IPS DF 19.7 (cell line): ENCODE results near the gene TGM2.

Experiments
- DNase-seq: peaks from one replicate; pipeline ENCODE4 v3.0.0-alpha.2; 2013; ENCODE audit warnings: low read depth, low spot score

The TGM2 gene

GRCh38 chr20:38132156-38132909 is 32.7 kb downstream of the TGM2 start:
- no peak for DNase-seq

GRCh38 chr20:38131588-38132121 is 33.4 kb downstream of the TGM2 start:
- no peak for DNase-seq

- no peak for DNase-seq
Observed at GRCh38 chr20:38130687-38131587, 34.1 kb downstream of the TGM2 start.

GRCh38 chr20:38129893-38130609 is 35.0 kb downstream of the TGM2 start:
- no peak for DNase-seq

- DNase-seq: no peak
Observed at GRCh38 chr20:38129248-38129865, 35.7 kb downstream of the TGM2 start.

- no peak for DNase-seq
Observed at GRCh38 chr20:38128691-38129090, 36.4 kb downstream of the TGM2 start.

- DNase-seq: no peak
Observed at GRCh38 chr20:38127920-38128528, 37.0 kb downstream of the TGM2 start.

- no peak for DNase-seq
Observed at GRCh38 chr20:38126932-38127621, 38.0 kb downstream of the TGM2 start.

- DNase-seq: no peak
Observed at GRCh38 chr20:38126146-38126921, 38.7 kb downstream of the TGM2 start.

- no peak for DNase-seq
Observed at GRCh38 chr20:38125157-38126056, 39.7 kb downstream of the TGM2 start.

- DNase-seq: no peak
Observed at GRCh38 chr20:38123021-38123587, 42.0 kb downstream of the TGM2 start.

GRCh38 chr20:38121741-38122140 is 43.3 kb downstream of the TGM2 start:
- DNase-seq: no peak

- DNase-seq: no peak
Observed at GRCh38 chr20:38120625-38120988, 44.5 kb downstream of the TGM2 start.

- no peak for DNase-seq
Observed at GRCh38 chr20:38119446-38119845, 45.6 kb downstream of the TGM2 start.

- DNase-seq: no peak
Observed at GRCh38 chr20:38117635-38118034, 47.4 kb downstream of the TGM2 start.

- DNase-seq: no peak
Observed at GRCh38 chr20:38117205-38117604, 47.9 kb downstream of the TGM2 start.

- no peak for DNase-seq
Observed at GRCh38 chr20:38116409-38117165, 48.5 kb downstream of the TGM2 start.

GRCh38 chr20:38115896-38116295 is 49.2 kb downstream of the TGM2 start:
- no peak for DNase-seq
